H9 (cell line): ENCODE data around the gene DMXL2. TPM values are rescaled to one million over a fixed set of nuclear protein-coding genes. Genes with fewer than 3 reads are reported as not detected.

Source experiments
- DNase-seq: peaks from one replicate; pipeline ENCODE4 v3.0.0-alpha.2; 2017
- H2AFZ ChIP-seq: one replicate; pipeline ENCODE4 v1.6.1; 2013; ENCODE audit warnings: mild to moderate bottlenecking, low read length, control low read depth, moderate library complexity
- H2AK5ac ChIP-seq: 2 replicates; pipeline ENCODE4 v1.6.1; 2013; ENCODE audit warnings: low read length, control low read depth, mixed read lengths; ENCODE audit not compliant: insufficient read length
- H2BK120ac ChIP-seq: one replicate; pipeline ENCODE4 v1.6.1; 2013; ENCODE audit warnings: low read depth, mild to moderate bottlenecking, low read length, control low read depth, inconsistent platforms; ENCODE audit not compliant: poor library complexity, severe bottlenecking
- H2BK12ac ChIP-seq: 2 replicates; pipeline ENCODE4 v1.6.1; 2013; ENCODE audit warnings: low read length, control low read depth, mixed read lengths, low read depth; ENCODE audit not compliant: insufficient read length
- H2BK15ac ChIP-seq: 2 replicates; pipeline ENCODE4 v1.6.1; 2013; ENCODE audit warnings: low read depth, low read length, control low read depth
- H2BK20ac ChIP-seq: one replicate; pipeline ENCODE4 v1.6.1; 2013; ENCODE audit warnings: low read depth, mild to moderate bottlenecking, low read length, control low read depth, inconsistent platforms; ENCODE audit not compliant: poor library complexity, severe bottlenecking
- H2BK5ac ChIP-seq: 2 replicates; pipeline ENCODE4 v1.6.1; 2013; ENCODE audit warnings: low read length, control low read depth, mixed read lengths; ENCODE audit not compliant: insufficient read length
- H3K14ac ChIP-seq: 2 replicates; pipeline ENCODE4 v1.6.1; 2013; ENCODE audit warnings: low read length, control low read depth; ENCODE audit not compliant: insufficient read depth
- H3K18ac ChIP-seq: 2 replicates; pipeline ENCODE4 v1.6.1; 2013; ENCODE audit warnings: low read depth, mild to moderate bottlenecking, mixed read lengths, low read length, control low read depth; ENCODE audit not compliant: insufficient read length
- H3K23ac ChIP-seq: 2 replicates; pipeline ENCODE4 v1.6.1; 2013; ENCODE audit warnings: low read length, control low read depth, mixed read lengths, low read depth; ENCODE audit not compliant: insufficient read length
- H3K23me2 ChIP-seq: 2 replicates; pipeline ENCODE4 v1.6.1; 2013; ENCODE audit warnings: low read depth, mild to moderate bottlenecking, mixed read lengths, low read length, control low read depth; ENCODE audit not compliant: insufficient read length, poor library complexity, severe bottlenecking
- H3K27ac ChIP-seq: 2 replicates; pipeline ENCODE4 v1.5.1; 2013; ENCODE audit warnings: low read length, control low read depth, mixed read lengths, low read depth; ENCODE audit not compliant: insufficient read length
- H3K27me3 ChIP-seq: 2 replicates; pipeline ENCODE4 v1.6.1; 2013; ENCODE audit warnings: low read length, control low read depth, inconsistent platforms; ENCODE audit not compliant: insufficient read depth
- H3K4ac ChIP-seq: 2 replicates; pipeline ENCODE4 v1.6.1; 2013; ENCODE audit warnings: low read depth, mild to moderate bottlenecking, control low read depth, inconsistent platforms, low read length, moderate library complexity
- H3K4me1 ChIP-seq: 2 replicates; pipeline ENCODE4 v1.6.1; 2013; ENCODE audit warnings: low read length, control low read depth, inconsistent platforms; ENCODE audit not compliant: insufficient read depth
- H3K4me2 ChIP-seq: 2 replicates; pipeline ENCODE4 v1.6.1; 2013; ENCODE audit warnings: low read length, control low read depth, mixed read lengths; ENCODE audit not compliant: insufficient read length, insufficient read depth
- H3K56ac ChIP-seq: 2 replicates; pipeline ENCODE4 v1.6.1; 2013; ENCODE audit warnings: low read depth, mild to moderate bottlenecking, mixed read lengths, low read length, control low read depth; ENCODE audit not compliant: insufficient read length
- H3K79me1 ChIP-seq: 2 replicates; pipeline ENCODE4 v1.6.1; 2013; ENCODE audit warnings: low read depth, mild to moderate bottlenecking, moderate library complexity, low read length, control low read depth, inconsistent platforms; ENCODE audit not compliant: insufficient read depth, poor library complexity, severe bottlenecking
- H3K79me2 ChIP-seq: 2 replicates; pipeline ENCODE4 v1.6.1; 2013; ENCODE audit warnings: low read length, control low read depth, inconsistent platforms; ENCODE audit not compliant: insufficient read depth
- H3K9ac ChIP-seq: 2 replicates; pipeline ENCODE4 v1.6.1; 2013; ENCODE audit warnings: low read length, control low read depth, mixed read lengths; ENCODE audit not compliant: insufficient read length; ENCODE audit errors: extremely low read depth
- H3K9me3 ChIP-seq: one replicate; pipeline ENCODE4 v1.6.1; 2013; ENCODE audit warnings: low read depth, low read length, inconsistent platforms; ENCODE audit not compliant: control insufficient read depth
- H3T11ph ChIP-seq: one replicate; pipeline ENCODE4 v1.6.1; 2013; ENCODE audit warnings: mild to moderate bottlenecking, low read length, control low read depth, inconsistent platforms
- H4K20me1 ChIP-seq: one replicate; pipeline ENCODE4 v1.6.1; 2013; ENCODE audit not compliant: control insufficient read depth, insufficient read length, insufficient read depth
- H4K5ac ChIP-seq: 2 replicates; pipeline ENCODE4 v1.6.1; 2013; ENCODE audit warnings: low read depth, mild to moderate bottlenecking, mixed read lengths, low read length, control low read depth; ENCODE audit not compliant: insufficient read length
- H4K8ac ChIP-seq: replicated peaks from 2 replicates; pipeline ENCODE4 v1.6.1; 2013; ENCODE audit warnings: low read length, control low read depth, mixed read lengths, low read depth; ENCODE audit not compliant: insufficient read length
- H4K91ac ChIP-seq: 2 replicates; pipeline ENCODE4 v1.6.1; 2013; ENCODE audit warnings: low read depth, mild to moderate bottlenecking, moderate library complexity, mixed read lengths, low read length, control low read depth; ENCODE audit not compliant: insufficient read length
- H3K27ac Mint-ChIP-seq, 3 experiments: 2 replicates in 2 of 3; 3 replicates in 1 of 3; pipeline ENCODE4 v1.8.0; 2020 to 2021; ENCODE audit warnings: mixed read lengths in 3 of 3, mild to moderate bottlenecking in 1 of 3, moderate library complexity in 1 of 3
- H3K27me3 Mint-ChIP-seq: 2 replicates; pipeline ENCODE4 v1.8.0; 2021; ENCODE audit warnings: low read depth, mild to moderate bottlenecking, moderate library complexity, mixed read lengths
- H3K36me3 Mint-ChIP-seq, 3 experiments: 2 replicates in 2 of 3; 3 replicates in 1 of 3; pipeline ENCODE4 v1.8.0; 2020 to 2021; ENCODE audit warnings: low read depth in 3 of 3, mixed read lengths in 3 of 3; ENCODE audit not compliant: insufficient read depth in 1 of 3
- H3K4me1 Mint-ChIP-seq, 2 experiments: 2 replicates each; pipeline ENCODE4 v1.8.0; 2020; ENCODE audit warnings: mixed read lengths in 2 of 2
- H3K4me3 Mint-ChIP-seq, 2 experiments: 2 replicates in 1 of 2; 3 replicates in 1 of 2; pipeline ENCODE4 v1.8.0; 2020 to 2021; ENCODE audit warnings: mild to moderate bottlenecking in 2 of 2, mixed read lengths in 2 of 2, moderate library complexity in 1 of 2
- H3K9me3 Mint-ChIP-seq, 2 experiments: 2 replicates in 1 of 2; 3 replicates in 1 of 2; pipeline ENCODE4 v1.8.0; 2020; ENCODE audit warnings: mild to moderate bottlenecking in 2 of 2, mixed read lengths in 2 of 2, moderate library complexity in 1 of 2
- CTCF ChIP-seq: fragments of 200-600 bp; sonication (generic); conservative IDR thresholded peaks from 3 replicates; pipeline ENCODE4 v1.8.0; 2021; ENCODE audit warnings: antibody characterized with exemption, mild to moderate bottlenecking
- WGBS: extraction: QIAGEN DNeasy Blood & Tissue Kit; methylation state at CpG from one replicate; pipeline ENCODE4 v1.1.7; 2013; ENCODE audit warnings: missing lambda C conversion rate, low lambda C conversion rate, mixed read lengths; ENCODE audit not compliant: insufficient read length; ENCODE audit errors: extremely low coverage; 5-methylcytosine and 5-hydroxymethylcytosine counted together
- total RNA-seq: library from RNA; stranded (reverse); gene quantifications from 2 replicates; pipeline ENCODE4 v1.2.1, GENCODE V29; 2021

DMXL2 gene
- total RNA-seq, 1 experiment from 2014 or later = 13.9 TPM

DNA sequence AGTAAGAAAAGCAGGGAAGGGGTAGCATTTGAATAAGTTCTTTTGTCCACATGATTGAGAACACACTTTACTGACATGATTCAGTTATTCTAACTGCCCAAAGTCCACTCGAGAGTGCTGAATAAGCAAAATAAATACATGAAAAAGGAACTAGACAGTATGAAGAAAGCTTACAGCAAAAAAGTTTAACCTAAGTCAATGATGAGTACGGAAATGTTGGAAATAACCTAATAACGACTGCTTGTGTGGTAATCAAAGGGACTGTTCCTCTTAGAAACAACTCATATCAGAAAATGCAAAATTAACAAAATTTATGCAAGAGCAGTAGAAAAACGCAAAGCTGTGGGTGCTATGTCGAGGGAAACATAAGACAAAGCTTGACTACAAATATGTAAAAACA, 36.6 kb downstream of the DMXL2 start:
- no peaks in the 10 kb centered on the region for H3K23me2 ChIP-seq
- H3K4ac ChIP-seq = no peak overlapping the region
- no peak overlapping the region for H2BK12ac ChIP-seq
- H4K91ac ChIP-seq = no peak overlapping the region
- H3K79me2 ChIP-seq = no peaks in the 10 kb centered on the region
- no peak for TF ChIP-seq CTCF
- H3K23ac ChIP-seq = no peak overlapping the region
- H2BK15ac ChIP-seq = no peak overlapping the region
- no peaks in the 10 kb centered on the region; the same call in 1 of the 2 replicates for H3K27me3 Mint-ChIP-seq
- no peak overlapping the region for H4K8ac ChIP-seq
- DNase-seq = no peak
- no peak overlapping the region for H2AK5ac ChIP-seq
- WGBS = no CpG with 5 or more reads among the region's 5 CpGs
- no peak overlapping the region for H3K4me2 ChIP-seq
- no peaks in the 10 kb centered on the region for H3K79me1 ChIP-seq
- no peak overlapping the region for H2AFZ ChIP-seq
- H3K9me3 Mint-ChIP-seq = peaks cover 22 to 26% of the 10 kb centered on the region in 2 experiments
- H3K4me1 ChIP-seq = no peaks in the 10 kb centered on the region
- no peak overlapping the region for H3K18ac ChIP-seq
- no peak overlapping the region for H3K27ac ChIP-seq
- no peak overlapping the region for H4K5ac ChIP-seq
- no peaks in the 10 kb centered on the region for H3K4me1 Mint-ChIP-seq
- H3K9me3 ChIP-seq = no peaks in the 10 kb centered on the region
- no peak overlapping the region for H2BK5ac ChIP-seq
- no peaks in the 10 kb centered on the region for H3K27me3 ChIP-seq
- H3K14ac ChIP-seq = no peak overlapping the region
- no peak overlapping the region for H2BK120ac ChIP-seq
- H3K56ac ChIP-seq = no peak overlapping the region
- no peak overlapping the region for H3T11ph ChIP-seq
- no peak overlapping the region for H3K27ac Mint-ChIP-seq
- peaks cover 7 to 28% (median 8%) of the 10 kb centered on the region in 3 experiments for H3K36me3 Mint-ChIP-seq
- no peak overlapping the region for H2BK20ac ChIP-seq
- H4K20me1 ChIP-seq = no peaks in the 10 kb centered on the region
- H3K4me3 Mint-ChIP-seq = no peak overlapping the region
- H3K9ac ChIP-seq = no peak overlapping the region
